ENCODE data around the gene NLRC3.
"Not testable (repeated sequence)": the region's sequence is repeated elsewhere in the genome, so short reads cannot be mapped to it uniquely, and the experiment has no call there.

Gene NLRC3

DNA sequence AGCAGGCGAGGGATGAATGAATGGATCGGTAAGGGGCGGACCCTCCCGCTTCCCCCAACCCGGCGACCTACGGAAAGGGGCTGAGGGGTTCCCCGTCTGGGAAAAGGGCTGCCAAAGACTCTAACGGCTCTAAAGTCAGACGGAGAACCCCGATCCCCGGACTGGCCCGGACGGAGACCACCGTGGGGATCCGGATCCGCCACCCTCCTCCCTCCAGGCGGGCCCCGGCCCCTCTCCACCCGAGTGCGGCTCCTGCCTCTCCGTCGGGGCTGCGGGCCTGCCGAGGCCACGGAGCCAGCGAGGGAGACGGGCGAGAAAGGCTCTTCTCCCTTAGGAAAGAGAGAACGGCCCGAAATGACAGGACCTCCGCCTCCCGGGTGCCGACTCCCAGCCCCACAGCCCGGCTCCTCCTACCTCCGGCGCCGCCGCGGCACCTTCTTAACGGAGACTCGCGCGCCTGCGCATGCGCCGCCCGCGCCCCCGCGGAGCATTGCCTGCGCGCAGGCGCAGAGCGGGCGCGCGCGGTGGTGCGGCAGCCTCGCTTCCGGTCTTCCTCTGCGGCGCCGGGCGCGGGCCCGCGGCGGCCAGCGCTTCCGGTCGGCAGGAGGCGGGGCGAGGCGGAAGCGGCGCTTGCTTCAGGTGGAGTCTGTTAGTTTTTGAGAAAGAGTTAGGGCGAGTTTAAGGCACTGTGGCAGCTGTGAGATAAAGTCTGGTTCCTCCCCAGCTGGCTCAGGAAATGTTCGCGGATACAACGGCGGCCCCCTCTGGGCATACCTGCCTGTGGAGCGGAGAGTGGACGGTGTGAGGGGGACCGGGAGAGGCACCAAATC is 34.2 kb upstream of the NLRC3 start, which contains the start of gene SLX4:
Gene SLX4, minus strand, starts transcription at position 461 of the 830 bp plus-strand sequence. CDS start 2,642 bp downstream, outside the sequence.
- H3K4me1 ChIP-seq: peaks cover 34 to 52% (median 43%) of the 10 kb centered on the region in 10 experiments
- peak within 1 kb of the TSS; percentile 84 to 98 (median 95) for H3K4me2 ChIP-seq
- peak within 1 kb of the TSS; percentile 84 to 93 (median 90) for H3K9ac ChIP-seq
- peaks cover 4 to 42% (median 18%) of the 10 kb centered on the region in 11 experiments; a peak in 17 of 22 replicates for H3K36me3 ChIP-seq
- H3K27me3 ChIP-seq: no peaks in the 10 kb centered on the region
- peak within 1 kb of the TSS; percentile 77 to 99 (median 98) for H3K4me3 ChIP-seq
- no peak for TF ChIP-seq Cebpa-rat (IDR thresholded peaks at IDR 0.05)
- no peaks in the 10 kb centered on the region for H3K9me3 ChIP-seq (replicated peaks in 1 of 11)
- no peaks in the 10 kb centered on the region for H4K20me1 ChIP-seq
- H3K27ac ChIP-seq: peak within 1 kb of the TSS; percentile 74 to 92 (median 84)

DNA sequence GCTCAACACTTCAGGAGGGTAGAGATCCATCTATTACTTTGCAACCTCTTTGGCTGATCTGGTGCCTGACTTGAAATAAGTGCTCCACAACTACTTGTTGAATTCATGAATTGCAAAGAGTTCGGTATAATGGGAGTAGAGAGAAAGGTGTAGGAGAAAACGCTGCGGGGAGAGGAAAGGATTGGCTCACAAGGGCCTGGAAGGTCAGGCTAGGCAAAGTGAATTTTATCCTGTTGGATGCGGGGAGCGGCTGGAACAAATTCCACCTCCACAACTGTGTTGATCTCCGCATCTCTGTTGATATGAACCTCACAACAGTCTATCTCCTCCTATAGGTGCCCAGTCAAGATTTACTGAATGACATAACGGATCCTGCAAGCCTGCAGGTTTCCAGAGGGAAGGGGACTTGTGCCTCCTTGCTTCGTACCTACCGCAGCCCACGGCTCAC is 33.5 kb upstream of the NLRC3 start:
- no peaks in the 10 kb centered on the region for H3K9me3 ChIP-seq (replicated peaks in 1 of 11)
- TF ChIP-seq Cebpa-rat (IDR thresholded peaks at IDR 0.05): no peak
- H3K9ac ChIP-seq: peak overlapping the region; percentile 84 to 93 (median 90)
- H3K36me3 ChIP-seq: peaks cover 4 to 42% (median 18%) of the 10 kb centered on the region in 11 experiments; a peak in 17 of 22 replicates
- peaks cover 39 to 55% (median 45%) of the 10 kb centered on the region in 10 experiments for H3K4me1 ChIP-seq
- H3K4me2 ChIP-seq: peak overlapping the region; percentile 84 to 98 (median 94)
- H3K4me3 ChIP-seq: peak overlapping the region; percentile 77 to 99 (median 98)
- peak overlapping the region; percentile 53 to 92 (median 84); a peak in 21 of 22 replicates for H3K27ac ChIP-seq
- no peaks in the 10 kb centered on the region for H3K27me3 ChIP-seq
- H4K20me1 ChIP-seq: no peaks in the 10 kb centered on the region

DNA sequence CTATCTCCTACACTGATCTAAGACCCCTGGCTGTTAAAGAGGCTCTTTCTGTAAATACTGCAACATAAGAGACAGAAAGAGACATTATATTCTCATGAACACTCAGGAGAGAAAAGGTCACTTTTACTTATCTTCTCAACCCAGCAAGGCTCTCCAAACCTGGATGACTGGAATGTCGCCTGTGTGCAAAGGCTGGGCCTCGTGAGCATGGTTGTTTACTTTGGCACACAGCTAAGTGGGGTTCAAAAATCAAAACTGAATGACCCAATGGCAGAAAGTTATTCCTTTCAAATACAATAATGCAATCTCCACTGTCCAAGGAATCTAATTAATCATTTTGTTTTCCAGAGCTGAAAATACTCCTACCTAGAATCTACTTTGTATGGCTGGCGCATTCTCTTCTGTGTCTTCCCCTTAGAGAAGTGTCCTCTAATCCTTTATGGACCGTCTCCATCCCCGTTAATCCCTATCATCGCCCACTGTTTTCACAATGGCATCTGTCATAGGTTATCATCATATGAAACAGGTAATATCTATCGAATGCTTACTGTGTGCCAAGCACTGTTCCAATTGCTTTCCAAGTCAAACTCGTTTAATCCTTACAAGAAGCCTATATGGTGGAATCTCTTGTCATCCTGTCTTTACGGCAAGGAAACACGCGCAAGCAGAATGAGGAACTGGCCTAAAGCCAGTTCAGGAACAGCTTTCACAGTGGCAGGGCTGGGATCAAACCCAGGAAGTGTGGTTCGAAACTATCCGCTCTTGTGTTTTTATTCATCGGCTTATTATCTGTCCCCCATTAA is 32.9 kb upstream of the NLRC3 start:
- Histone ChIP-seq H3K4me3 (peak overlapping the region; percentile 77 to 99 (median 98)), H3K27ac (peak overlapping the region in 5 of 11 experiments; percentile 79 to 88 (median 84); a peak in 7 of 22 replicates), H3K9ac (peak overlapping the region; percentile 84 to 93 (median 90)), H3K9me3 (replicated peaks in 1 of 11) (no peaks in the 10 kb centered on the region), H3K27me3 (no peaks in the 10 kb centered on the region), H3K36me3 (peaks cover 1 to 40% (median 13%) of the 10 kb centered on the region in 11 experiments; a peak in 14 of 22 replicates), H3K4me2 (peak overlapping the region; percentile 84 to 98 (median 94)), H3K4me1 (peaks cover 39 to 55% (median 45%) of the 10 kb centered on the region in 10 experiments), H4K20me1 (no peaks in the 10 kb centered on the region)
- no peak for TF ChIP-seq Cebpa-rat (IDR thresholded peaks at IDR 0.05)

- H4K20me1 ChIP-seq; H3K9me3 ChIP-seq (replicated peaks in 1 of 11); H3K27me3 ChIP-seq; H3K4me2 ChIP-seq; H3K9ac ChIP-seq; H3K4me3 ChIP-seq; H3K27ac ChIP-seq: not testable (repeated sequence)
- peaks cover 6 to 41% (median 18%) of the 10 kb centered on the region in 11 experiments; a peak in 17 of 22 replicates for H3K36me3 ChIP-seq
- H3K4me1 ChIP-seq: peaks cover 36 to 51% (median 42%) of the 10 kb centered on the region in 10 experiments
Measured at GRCh38 chr16:3608976-3609375, 31.8 kb upstream of the NLRC3 start.

DNA sequence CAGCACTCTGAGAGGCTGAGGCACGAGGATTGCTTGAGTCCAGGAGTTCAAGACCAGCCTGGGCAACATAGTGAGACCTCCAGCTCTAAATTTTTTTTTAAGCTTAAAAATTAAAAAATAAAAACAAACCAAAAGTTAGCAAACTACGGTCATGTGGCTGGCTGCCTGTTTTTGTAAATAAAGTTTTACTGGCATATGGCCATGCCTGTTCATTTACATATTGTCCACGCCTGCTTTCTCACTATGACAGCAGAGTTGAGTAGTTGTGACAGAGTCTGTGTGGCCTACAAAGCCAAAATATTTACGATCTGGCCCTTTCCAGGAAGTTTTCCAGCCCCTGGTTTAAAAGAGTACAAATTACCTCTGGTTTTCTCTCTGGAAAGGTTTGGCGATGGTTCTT is 30.9 kb upstream of the NLRC3 start:
- Histone ChIP-seq H3K27me3 (no peaks in the 10 kb centered on the region), H3K9me3 (replicated peaks in 1 of 11) (no peaks in the 10 kb centered on the region), H3K27ac (no peak overlapping the region), H3K9ac (peak overlapping the region in 1 of 11 experiments; percentile 45; a peak in 1 of 22 replicates), H3K4me1 (peaks cover 27 to 43% (median 36%) of the 10 kb centered on the region in 10 experiments), H3K4me3 (no peak overlapping the region), H3K36me3 (peaks cover 14 to 50% (median 27%) of the 10 kb centered on the region in 11 experiments; a peak in 20 of 22 replicates), H3K4me2 (peak overlapping the region in 2 of 11 experiments; percentile 37 to 39; a peak in 2 of 22 replicates), H4K20me1 (no peaks in the 10 kb centered on the region)
- no peak for TF ChIP-seq Cebpa-rat (IDR thresholded peaks at IDR 0.05)

DNA sequence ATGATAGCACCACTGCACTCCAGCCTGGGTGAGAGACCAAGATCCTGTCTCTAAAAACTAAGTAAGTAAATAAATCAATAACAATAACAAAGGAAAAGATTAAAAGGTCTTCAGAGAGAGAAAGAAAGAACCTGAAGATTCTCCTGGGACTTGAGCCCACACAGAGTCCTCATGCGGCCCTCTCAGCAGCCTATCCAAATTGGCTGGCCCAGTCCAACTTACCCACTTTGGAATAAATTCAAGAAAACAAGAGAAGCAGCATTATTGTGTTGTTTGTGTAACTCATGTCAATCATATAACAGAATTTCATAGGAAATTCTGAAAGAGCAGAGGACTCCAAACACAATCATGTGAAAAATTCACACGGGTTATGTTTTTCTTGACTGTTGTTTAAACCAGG is 30.4 kb upstream of the NLRC3 start:
- Histone ChIP-seq H3K27me3 (no peaks in the 10 kb centered on the region), H3K9me3 (replicated peaks in 1 of 11) (no peaks in the 10 kb centered on the region), H3K9ac (peak overlapping the region in 1 of 11 experiments; percentile 45; a peak in 1 of 22 replicates), H3K4me2 (peak overlapping the region in 9 of 11 experiments; percentile 13 to 49 (median 39); a peak in 11 of 22 replicates), H3K36me3 (peaks cover 19 to 54% (median 31%) of the 10 kb centered on the region in 11 experiments; a peak in 20 of 22 replicates), H3K27ac (no peak overlapping the region), H4K20me1 (no peaks in the 10 kb centered on the region), H3K4me3 (no peak overlapping the region), H3K4me1 (peaks cover 23 to 38% (median 32%) of the 10 kb centered on the region in 10 experiments)
- TF ChIP-seq Cebpa-rat (IDR thresholded peaks at IDR 0.05): no peak

GRCh38 chr16:3607161-3607560 is 30.0 kb upstream of the NLRC3 start:
- Histone ChIP-seq H3K27me3 (no peaks in the 10 kb centered on the region), H3K9ac (peak overlapping the region in 1 of 11 experiments; percentile 45; a peak in 1 of 22 replicates), H3K4me2 (peak overlapping the region in 9 of 11 experiments; percentile 13 to 49 (median 39); a peak in 12 of 22 replicates), H3K9me3 (replicated peaks in 1 of 11) (no peaks in the 10 kb centered on the region), H3K27ac (no peak overlapping the region), H3K4me3 (no peak overlapping the region), H4K20me1 (no peaks in the 10 kb centered on the region), H3K4me1 (peaks cover 18 to 33% (median 28%) of the 10 kb centered on the region in 10 experiments), H3K36me3 (peaks cover 23 to 59% (median 34%) of the 10 kb centered on the region in 11 experiments; a peak in 21 of 22 replicates)
- no peak for TF ChIP-seq Cebpa-rat (IDR thresholded peaks at IDR 0.05)

- Histone ChIP-seq H3K9me3 (replicated peaks in 1 of 11) (no peaks in the 10 kb centered on the region), H3K9ac (no peak overlapping the region), H3K36me3 (peaks cover 31 to 66% (median 41%) of the 10 kb centered on the region in 11 experiments), H3K4me1 (peaks cover 18 to 32% (median 27%) of the 10 kb centered on the region in 10 experiments), H3K27me3 (no peaks in the 10 kb centered on the region), H3K27ac (no peak overlapping the region), H3K4me2 (peak overlapping the region in 9 of 11 experiments; percentile 10 to 49 (median 30); a peak in 11 of 22 replicates), H3K4me3 (no peak overlapping the region), H4K20me1 (no peaks in the 10 kb centered on the region)
- TF ChIP-seq Cebpa-rat (IDR thresholded peaks at IDR 0.05): no peak
Measured at GRCh38 chr16:3606441-3606840, 29.2 kb upstream of the NLRC3 start.

Measured in BLaER1 treated with 17β-estradiol and CSF1 and Interleukin-3, amounts not matched to agents 10 nM and 100 nM (cell line).